Measurements from ENCODE around the gene EMD. TPM values are rescaled to one million over a fixed set of nuclear protein-coding genes. Genes with fewer than 3 reads are reported as not detected.

Gene EMD
- total RNA-seq, 2 donors from 2014 or later: 61.4 to 66.1 TPM

DNA sequence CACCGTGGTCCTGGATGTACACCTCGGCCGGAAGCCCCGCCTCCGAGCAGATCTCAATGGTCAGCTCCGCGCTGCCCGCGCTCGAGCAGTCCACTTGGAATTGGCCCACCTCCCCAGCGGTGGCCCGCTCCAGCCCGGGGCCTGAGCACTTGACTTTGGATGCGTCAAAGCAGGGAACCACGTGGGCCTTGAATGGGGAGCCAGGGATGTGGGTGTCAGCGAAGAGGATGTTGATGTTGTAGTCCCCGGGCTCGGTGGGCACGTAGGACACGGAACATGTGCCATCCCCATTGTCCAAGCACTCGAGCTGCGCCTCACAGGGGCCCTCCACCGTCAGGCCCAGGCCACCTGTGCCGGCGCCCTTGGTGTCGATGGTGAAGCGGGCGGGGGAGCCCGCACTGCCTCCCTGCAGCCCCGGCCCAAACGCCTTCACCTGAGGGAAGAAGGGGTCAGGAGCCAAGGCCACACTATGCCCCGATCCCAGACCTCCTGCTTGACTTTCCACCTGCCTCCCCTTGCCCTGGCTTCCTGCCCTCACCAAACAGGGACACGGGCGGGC, 18.9 kb upstream of the EMD start:
- TF ChIP-seq, protein P1, sequence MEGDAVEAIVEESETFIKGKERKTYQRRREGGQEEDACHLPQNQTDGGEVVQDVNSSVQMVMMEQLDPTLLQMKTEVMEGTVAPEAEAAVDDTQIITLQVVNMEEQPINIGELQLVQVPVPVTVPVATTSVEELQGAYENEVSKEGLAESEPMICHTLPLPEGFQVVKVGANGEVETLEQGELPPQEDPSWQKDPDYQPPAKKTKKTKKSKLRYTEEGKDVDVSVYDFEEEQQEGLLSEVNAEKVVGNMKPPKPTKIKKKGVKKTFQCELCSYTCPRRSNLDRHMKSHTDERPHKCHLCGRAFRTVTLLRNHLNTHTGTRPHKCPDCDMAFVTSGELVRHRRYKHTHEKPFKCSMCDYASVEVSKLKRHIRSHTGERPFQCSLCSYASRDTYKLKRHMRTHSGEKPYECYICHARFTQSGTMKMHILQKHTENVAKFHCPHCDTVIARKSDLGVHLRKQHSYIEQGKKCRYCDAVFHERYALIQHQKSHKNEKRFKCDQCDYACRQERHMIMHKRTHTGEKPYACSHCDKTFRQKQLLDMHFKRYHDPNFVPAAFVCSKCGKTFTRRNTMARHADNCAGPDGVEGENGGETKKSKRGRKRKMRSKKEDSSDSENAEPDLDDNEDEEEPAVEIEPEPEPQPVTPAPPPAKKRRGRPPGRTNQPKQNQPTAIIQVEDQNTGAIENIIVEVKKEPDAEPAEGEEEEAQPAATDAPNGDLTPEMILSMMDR (IDR thresholded peaks at IDR 0.05): no peak
- TF ChIP-seq POLR2A (IDR thresholded peaks at IDR 0.05): no peak
- no peak for TF ChIP-seq POLR2AphosphoS5 (IDR thresholded peaks at IDR 0.05)
- H3K36me3 ChIP-seq: no peaks in the 10 kb centered on the region

DNA sequence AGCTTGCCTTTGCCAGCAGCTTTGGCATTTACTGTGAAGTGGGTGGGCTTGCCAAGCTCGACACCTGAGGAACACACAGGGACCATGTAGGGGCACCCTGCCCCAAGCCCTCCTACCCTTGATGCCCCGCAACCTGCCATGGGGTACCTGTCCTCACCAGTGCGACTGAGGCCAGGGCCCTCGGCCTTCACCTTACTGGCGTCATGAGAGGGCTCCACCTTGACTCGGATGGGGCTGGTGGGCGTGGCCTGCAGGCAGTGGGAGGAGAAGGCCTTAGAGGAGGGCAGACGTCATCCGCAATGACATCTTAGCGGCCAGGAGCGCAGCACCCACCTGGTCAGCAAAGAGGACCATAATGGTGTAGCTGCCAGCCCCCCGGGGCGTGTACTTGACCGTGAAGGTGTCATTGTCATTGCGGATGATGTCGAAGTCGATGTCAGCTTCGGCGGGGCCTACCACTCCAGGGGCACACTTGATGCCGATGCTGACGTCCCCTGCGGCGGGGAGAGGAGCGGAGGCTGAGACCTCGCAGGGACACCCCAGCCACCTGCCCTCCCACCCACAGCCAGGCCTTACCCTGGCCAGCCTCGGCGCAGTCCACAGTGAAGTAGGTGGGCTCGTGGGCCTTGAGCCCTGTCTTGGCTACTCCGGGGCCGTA, 16.9 kb upstream of the EMD start:
- DNase-seq (ENCODE audit: low spot score): no peak
- Histone ChIP-seq H3K4me3 (no peak overlapping the region), H3K36me3 (no peaks in the 10 kb centered on the region), H3K27ac (no peak overlapping the region), H3K27me3 (replicated peaks; ENCODE audit: insufficient read depth) (no peaks in the 10 kb centered on the region), H3K9me3 (no peaks in the 10 kb centered on the region), H3K4me1 (replicated peaks) (no peaks in the 10 kb centered on the region)
- TF ChIP-seq POLR2AphosphoS5 (IDR thresholded peaks at IDR 0.05) (no peak), POLR2A (IDR thresholded peaks at IDR 0.05) (no peak)
- TF ChIP-seq, protein P1 (IDR thresholded peaks at IDR 0.05): no peak
- intact Hi-C loops (cut with DNase I): no loop called here
- WGBS: 82% methylated on average over 26 of the region's 30 CpGs

More for the DNA sequence above, 18.9 kb upstream of the EMD start:
- DNase-seq (ENCODE audit: low spot score): no peak
- WGBS: 73% methylated on average over 18 of the region's 34 CpGs
- Histone ChIP-seq H3K4me3 (no peak overlapping the region), H3K27me3 (replicated peaks; ENCODE audit: insufficient read depth) (no peaks in the 10 kb centered on the region), H3K4me1 (replicated peaks) (no peaks in the 10 kb centered on the region), H3K27ac (no peak overlapping the region), H3K9me3 (no peaks in the 10 kb centered on the region)
- intact Hi-C loops (cut with DNase I): no loop called here

DNA sequence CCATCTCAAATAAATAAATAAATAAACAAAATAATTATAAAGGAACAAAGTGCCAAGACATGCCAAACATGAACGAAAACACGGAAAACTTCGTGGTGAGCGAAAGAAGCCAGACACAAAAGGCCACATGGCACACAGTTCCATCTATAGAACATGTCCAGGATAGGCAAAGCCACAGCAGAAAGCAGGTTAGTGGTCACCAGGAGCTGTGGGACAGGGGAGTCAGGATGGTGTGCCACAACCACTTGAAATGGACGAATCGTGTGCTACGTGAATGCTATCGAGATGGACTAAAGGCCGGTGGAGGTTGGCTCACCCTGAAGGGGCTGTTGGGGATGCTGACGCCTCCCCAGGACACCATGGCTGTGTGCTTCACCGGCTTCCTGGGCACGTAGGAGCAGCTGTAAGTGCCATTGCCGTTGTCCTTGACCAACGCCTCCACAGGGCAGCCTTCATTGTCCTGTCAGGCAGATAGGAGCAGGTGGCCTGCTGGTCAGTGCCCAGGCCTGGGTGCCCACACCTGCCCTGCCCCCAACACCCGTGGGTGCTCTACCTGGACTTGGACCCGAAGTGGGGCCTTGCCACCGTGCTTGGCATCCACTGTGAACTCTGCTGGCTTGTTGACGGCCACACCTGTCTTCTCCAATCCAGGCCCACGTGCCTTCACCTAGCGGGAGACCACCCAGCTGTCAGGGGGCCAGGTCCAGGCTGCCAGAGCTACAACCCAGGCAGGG, 15.2 kb upstream of the EMD start:
- H3K4me1 ChIP-seq (replicated peaks): no peaks in the 10 kb centered on the region
- no peaks in the 10 kb centered on the region for H3K27me3 ChIP-seq (replicated peaks; ENCODE audit: insufficient read depth)
- intact Hi-C loops (cut with DNase I): no loop called here
- TF ChIP-seq POLR2A (IDR thresholded peaks at IDR 0.05) (no peak), POLR2AphosphoS5 (IDR thresholded peaks at IDR 0.05) (no peak)
- TF ChIP-seq, protein P1 (IDR thresholded peaks at IDR 0.05): no peak
- no peak for DNase-seq (ENCODE audit: low spot score)
- H3K36me3 ChIP-seq: no peaks in the 10 kb centered on the region
- 58% methylated on average over 4 of the region's 20 CpGs for WGBS
- H3K4me3 ChIP-seq: no peak overlapping the region
- H3K9me3 ChIP-seq: no peaks in the 10 kb centered on the region
- no peak overlapping the region for H3K27ac ChIP-seq

DNA sequence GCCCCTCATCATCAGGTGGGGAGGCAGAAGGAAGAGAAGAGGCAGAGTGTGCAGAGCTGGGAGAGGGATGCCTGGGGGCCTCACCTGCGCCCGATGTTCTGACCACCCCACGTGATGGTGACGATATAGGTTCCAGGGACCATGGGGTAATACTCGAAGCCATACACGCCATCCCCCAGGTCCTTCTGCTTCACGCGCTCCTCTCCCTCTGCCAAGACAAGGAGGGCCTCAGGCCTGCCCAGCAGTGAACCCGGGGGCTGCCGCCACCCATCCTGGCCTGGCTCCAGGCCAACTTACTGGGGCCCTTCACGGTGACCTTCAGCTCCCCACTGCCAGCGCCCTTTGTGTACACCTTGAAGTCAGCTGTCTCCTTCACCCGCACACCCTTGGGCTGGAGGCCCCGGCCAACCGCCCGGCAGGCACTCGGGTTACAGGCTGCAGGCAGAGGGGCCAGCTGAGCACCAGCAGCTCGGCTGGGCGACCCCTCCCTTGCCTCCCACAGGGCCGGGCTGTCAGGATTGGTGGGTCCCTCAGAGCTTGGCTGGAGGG, 14.0 kb upstream of the EMD start:
- Histone ChIP-seq H3K9me3 (no peaks in the 10 kb centered on the region), H3K27me3 (replicated peaks; ENCODE audit: insufficient read depth) (no peaks in the 10 kb centered on the region), H3K27ac (no peak overlapping the region), H3K4me1 (replicated peaks) (no peaks in the 10 kb centered on the region), H3K36me3 (no peaks in the 10 kb centered on the region), H3K4me3 (no peak overlapping the region)
- WGBS: 63% methylated on average over 9 of the region's 20 CpGs
- DNase-seq (ENCODE audit: low spot score): no peak
- no peak for TF ChIP-seq POLR2AphosphoS5 (IDR thresholded peaks at IDR 0.05)
- no peak for TF ChIP-seq POLR2A (IDR thresholded peaks at IDR 0.05)
- TF ChIP-seq, protein P1 (IDR thresholded peaks at IDR 0.05): no peak
- intact Hi-C loops (cut with DNase I): no loop called here

Measured in prostate gland (tissue), 2 donors.